Fibroblast of mammary gland (primary cell): ENCODE measurements around the gene CNEP1R1.
A peak's percentile ranks its signal among the peaks of the same experiment; 100 is the strongest.

Experiments used
- DNase-seq: peaks from one replicate; pipeline ENCODE4 v3.0.0-alpha.2; 2010; ENCODE audit warnings: low read depth
- H3K4me3 ChIP-seq: 2 replicates; pipeline ENCODE4 v1.5.1; 2011; ENCODE audit warnings: low read depth, mild to moderate bottlenecking, low read length, moderate library complexity; ENCODE audit not compliant: control insufficient read depth
- TF ChIP-seq, protein P1 (sequence below): conservative IDR thresholded peaks from 2 replicates; pipeline ENCODE4 v1.5.1; 2011; ENCODE audit warnings: low read depth, low read length, inconsistent platforms; ENCODE audit not compliant: control insufficient read depth, insufficient read depth

The CNEP1R1 gene

GRCh38 chr16:50015631-50016030 is 9.4 kb upstream of the CNEP1R1 start:
- TF ChIP-seq, protein P1, sequence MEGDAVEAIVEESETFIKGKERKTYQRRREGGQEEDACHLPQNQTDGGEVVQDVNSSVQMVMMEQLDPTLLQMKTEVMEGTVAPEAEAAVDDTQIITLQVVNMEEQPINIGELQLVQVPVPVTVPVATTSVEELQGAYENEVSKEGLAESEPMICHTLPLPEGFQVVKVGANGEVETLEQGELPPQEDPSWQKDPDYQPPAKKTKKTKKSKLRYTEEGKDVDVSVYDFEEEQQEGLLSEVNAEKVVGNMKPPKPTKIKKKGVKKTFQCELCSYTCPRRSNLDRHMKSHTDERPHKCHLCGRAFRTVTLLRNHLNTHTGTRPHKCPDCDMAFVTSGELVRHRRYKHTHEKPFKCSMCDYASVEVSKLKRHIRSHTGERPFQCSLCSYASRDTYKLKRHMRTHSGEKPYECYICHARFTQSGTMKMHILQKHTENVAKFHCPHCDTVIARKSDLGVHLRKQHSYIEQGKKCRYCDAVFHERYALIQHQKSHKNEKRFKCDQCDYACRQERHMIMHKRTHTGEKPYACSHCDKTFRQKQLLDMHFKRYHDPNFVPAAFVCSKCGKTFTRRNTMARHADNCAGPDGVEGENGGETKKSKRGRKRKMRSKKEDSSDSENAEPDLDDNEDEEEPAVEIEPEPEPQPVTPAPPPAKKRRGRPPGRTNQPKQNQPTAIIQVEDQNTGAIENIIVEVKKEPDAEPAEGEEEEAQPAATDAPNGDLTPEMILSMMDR, result no peak
- no peak for DNase-seq
- no peak overlapping the region for H3K4me3 ChIP-seq

GRCh38 chr16:50017553-50017952 is 7.5 kb upstream of the CNEP1R1 start:
- TF ChIP-seq, protein P1, result no peak
- no peak overlapping the region for H3K4me3 ChIP-seq
- no peak for DNase-seq

DNA sequence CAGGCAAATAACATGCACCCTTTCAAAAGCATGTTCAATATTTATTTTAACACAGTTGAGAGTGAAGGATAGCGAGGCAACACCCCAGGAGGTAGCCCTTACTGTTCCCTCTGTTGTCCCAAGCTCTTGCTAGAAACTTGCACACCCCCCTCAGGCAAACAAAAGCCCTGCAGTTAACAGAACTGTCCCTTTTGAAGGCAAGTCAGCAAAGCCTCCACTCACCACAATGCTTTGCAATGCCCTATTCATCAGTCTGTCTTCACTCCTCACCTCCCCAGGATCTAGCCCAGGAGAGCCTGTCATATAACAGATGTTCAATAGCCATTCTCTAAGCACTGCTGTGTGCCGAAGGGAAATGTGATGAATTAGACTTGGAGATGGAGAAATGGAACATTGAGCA is 3.5 kb upstream of the CNEP1R1 start:
- peak; percentile 26 for DNase-seq
- TF ChIP-seq, protein P1, result peak; percentile 6
- H3K4me3 ChIP-seq, result no peak overlapping the region

- no peak for DNase-seq
- H3K4me3 ChIP-seq, result no peak overlapping the region
- TF ChIP-seq, protein P1, result no peak
Measured at GRCh38 chr16:50023641-50024040, 1.4 kb upstream of the CNEP1R1 start.

DNA sequence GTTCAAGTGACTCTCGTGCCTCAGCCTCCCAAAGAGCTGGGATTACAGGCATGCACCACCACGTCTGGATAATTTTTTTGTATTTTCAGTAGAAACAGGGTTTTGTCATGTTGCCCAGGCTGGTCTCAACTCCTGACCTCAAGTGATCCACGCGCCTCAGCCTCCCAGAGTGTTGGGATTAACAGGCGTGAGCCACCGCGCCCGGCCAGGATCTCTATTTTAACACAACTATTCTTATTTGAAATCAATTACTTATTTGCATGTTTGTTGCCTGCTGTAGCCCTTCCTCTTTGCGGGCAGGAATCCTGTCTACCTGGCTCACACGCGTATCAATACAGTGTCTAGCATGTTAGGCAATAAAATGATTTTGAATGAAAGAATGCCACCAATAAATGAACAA is 818 bp upstream of the CNEP1R1 start:
- H3K4me3 ChIP-seq, result no peak overlapping the region

GRCh38 chr16:50025537-50025931 is 509 bp downstream of the CNEP1R1 start:
- peak overlapping the region; percentile 95 for H3K4me3 ChIP-seq
- TF ChIP-seq, protein P1, result no peak
- no peak for DNase-seq

More for the DNA sequence above, 818 bp upstream of the CNEP1R1 start:
- TF ChIP-seq, protein P1, result no peak
- DNase-seq, result no peak

GRCh38 chr16:50027829-50028228 is 2.8 kb downstream of the CNEP1R1 start:
- DNase-seq, result no peak
- H3K4me3 ChIP-seq, result no peak overlapping the region
- TF ChIP-seq, protein P1, result no peak
